ENCODE results near the gene SLC66A2.

DNA sequence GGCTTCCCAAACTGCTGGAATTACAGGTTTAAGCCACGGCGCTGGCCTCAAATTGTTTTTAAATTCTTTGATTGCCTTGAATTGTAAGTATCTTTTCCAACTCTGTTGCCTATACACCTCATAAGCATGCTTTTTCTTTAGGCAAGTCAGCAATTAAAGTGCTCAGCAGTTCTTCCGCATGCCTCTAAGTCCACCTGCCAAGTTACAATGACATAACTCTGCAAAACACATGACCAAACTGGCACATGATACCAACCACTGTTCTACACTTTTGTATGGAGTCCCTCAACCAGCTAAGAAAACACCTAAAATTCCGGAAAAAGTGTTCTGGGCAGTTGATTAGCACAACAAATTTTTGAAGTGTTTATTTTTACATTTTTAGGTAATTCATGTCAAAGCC lies 31.8 kb upstream of the SLC66A2 start:
- TF ChIP-seq, protein P1, sequence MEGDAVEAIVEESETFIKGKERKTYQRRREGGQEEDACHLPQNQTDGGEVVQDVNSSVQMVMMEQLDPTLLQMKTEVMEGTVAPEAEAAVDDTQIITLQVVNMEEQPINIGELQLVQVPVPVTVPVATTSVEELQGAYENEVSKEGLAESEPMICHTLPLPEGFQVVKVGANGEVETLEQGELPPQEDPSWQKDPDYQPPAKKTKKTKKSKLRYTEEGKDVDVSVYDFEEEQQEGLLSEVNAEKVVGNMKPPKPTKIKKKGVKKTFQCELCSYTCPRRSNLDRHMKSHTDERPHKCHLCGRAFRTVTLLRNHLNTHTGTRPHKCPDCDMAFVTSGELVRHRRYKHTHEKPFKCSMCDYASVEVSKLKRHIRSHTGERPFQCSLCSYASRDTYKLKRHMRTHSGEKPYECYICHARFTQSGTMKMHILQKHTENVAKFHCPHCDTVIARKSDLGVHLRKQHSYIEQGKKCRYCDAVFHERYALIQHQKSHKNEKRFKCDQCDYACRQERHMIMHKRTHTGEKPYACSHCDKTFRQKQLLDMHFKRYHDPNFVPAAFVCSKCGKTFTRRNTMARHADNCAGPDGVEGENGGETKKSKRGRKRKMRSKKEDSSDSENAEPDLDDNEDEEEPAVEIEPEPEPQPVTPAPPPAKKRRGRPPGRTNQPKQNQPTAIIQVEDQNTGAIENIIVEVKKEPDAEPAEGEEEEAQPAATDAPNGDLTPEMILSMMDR (IDR thresholded peaks at IDR 0.05) = no peak
- no peak for TF ChIP-seq POLR2A (IDR thresholded peaks at IDR 0.05)

Data from lower leg skin (tissue), 3 donors.